ENCODE results near the gene ABCD4. TPM values are rescaled to one million over a fixed set of nuclear protein-coding genes. Genes with fewer than 3 reads are reported as not detected.

The ABCD4 gene
- total RNA-seq, 1 donor from 2014 or later = 151 TPM

DNA sequence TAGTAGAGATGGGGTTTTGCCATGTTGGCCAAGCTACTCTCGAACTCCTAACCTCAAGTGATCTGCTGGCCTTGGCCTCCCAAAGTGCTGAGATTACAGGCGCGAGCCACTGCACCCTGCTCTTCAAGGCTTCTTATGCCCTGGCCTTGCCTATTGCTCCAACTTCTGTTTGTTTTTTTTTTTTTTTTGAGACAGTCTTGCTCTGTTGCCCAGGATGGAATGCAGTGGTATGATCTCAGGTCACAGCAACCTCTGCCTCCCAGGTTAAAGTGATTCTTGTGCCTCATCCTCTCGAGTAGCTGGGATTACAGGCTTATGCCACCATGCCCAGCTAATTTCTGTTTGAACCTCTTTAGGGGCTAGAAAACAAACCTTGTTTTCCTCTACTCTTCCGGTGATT lies 6.0 kb upstream of the ABCD4 start:
- Mint-ChIP-seq H3K9me3 (ENCODE audit: unreplicated experiment) (no peaks in the 10 kb centered on the region), H3K36me3 (ENCODE audit: low read depth, unreplicated experiment) (no peaks in the 10 kb centered on the region), H3K27me3 (ENCODE audit: unreplicated experiment) (no peaks in the 10 kb centered on the region), H3K27ac (ENCODE audit: unreplicated experiment) (no peak overlapping the region), H3K4me3 (ENCODE audit: unreplicated experiment) (no peak overlapping the region), H3K4me1 (ENCODE audit: unreplicated experiment) (peaks cover 4% of the 10 kb centered on the region)
- TF ChIP-seq, protein P1, sequence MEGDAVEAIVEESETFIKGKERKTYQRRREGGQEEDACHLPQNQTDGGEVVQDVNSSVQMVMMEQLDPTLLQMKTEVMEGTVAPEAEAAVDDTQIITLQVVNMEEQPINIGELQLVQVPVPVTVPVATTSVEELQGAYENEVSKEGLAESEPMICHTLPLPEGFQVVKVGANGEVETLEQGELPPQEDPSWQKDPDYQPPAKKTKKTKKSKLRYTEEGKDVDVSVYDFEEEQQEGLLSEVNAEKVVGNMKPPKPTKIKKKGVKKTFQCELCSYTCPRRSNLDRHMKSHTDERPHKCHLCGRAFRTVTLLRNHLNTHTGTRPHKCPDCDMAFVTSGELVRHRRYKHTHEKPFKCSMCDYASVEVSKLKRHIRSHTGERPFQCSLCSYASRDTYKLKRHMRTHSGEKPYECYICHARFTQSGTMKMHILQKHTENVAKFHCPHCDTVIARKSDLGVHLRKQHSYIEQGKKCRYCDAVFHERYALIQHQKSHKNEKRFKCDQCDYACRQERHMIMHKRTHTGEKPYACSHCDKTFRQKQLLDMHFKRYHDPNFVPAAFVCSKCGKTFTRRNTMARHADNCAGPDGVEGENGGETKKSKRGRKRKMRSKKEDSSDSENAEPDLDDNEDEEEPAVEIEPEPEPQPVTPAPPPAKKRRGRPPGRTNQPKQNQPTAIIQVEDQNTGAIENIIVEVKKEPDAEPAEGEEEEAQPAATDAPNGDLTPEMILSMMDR (IDR thresholded peaks at IDR 0.05; ENCODE audit: unreplicated experiment) = no peak
- DNase-seq (ENCODE audit: low spot score) = no peak

DNA sequence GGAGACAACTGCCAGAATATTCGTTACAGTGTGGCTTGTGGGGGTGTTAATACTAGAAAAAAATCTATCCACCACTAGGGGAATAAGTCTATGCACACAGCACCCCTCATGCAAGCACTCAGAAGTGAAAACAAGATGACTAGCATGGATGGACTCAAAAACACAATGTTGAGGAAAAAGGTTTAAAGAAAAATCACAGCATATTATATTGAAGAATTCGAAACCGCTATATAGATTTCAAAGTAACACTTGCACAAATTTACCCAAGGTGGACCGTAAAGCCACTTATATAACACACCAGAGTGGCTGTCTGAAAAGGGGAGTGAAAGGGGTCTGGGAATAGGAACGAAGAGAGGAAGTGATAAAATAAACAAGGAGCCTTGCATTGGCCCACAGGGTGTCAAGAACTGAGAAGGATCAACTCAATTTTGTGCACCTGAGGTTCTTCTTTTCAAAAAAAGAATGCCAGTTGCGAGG lies 544 bp downstream of the ABCD4 start:
- Mint-ChIP-seq H3K4me3 (ENCODE audit: unreplicated experiment) (peak overlapping the region; percentile 98), H3K4me1 (ENCODE audit: unreplicated experiment) (peaks cover 38% of the 10 kb centered on the region), H3K27me3 (ENCODE audit: unreplicated experiment) (peaks cover 11% of the 10 kb centered on the region), H3K27ac (ENCODE audit: unreplicated experiment) (peak overlapping the region; percentile 92), H3K36me3 (ENCODE audit: low read depth, unreplicated experiment) (peaks cover 23% of the 10 kb centered on the region), H3K9me3 (ENCODE audit: unreplicated experiment) (no peaks in the 10 kb centered on the region)
- DNase-seq (ENCODE audit: low spot score) = no peak
- TF ChIP-seq, protein P1 (IDR thresholded peaks at IDR 0.05; ENCODE audit: unreplicated experiment) = peak; percentile 23

DNA sequence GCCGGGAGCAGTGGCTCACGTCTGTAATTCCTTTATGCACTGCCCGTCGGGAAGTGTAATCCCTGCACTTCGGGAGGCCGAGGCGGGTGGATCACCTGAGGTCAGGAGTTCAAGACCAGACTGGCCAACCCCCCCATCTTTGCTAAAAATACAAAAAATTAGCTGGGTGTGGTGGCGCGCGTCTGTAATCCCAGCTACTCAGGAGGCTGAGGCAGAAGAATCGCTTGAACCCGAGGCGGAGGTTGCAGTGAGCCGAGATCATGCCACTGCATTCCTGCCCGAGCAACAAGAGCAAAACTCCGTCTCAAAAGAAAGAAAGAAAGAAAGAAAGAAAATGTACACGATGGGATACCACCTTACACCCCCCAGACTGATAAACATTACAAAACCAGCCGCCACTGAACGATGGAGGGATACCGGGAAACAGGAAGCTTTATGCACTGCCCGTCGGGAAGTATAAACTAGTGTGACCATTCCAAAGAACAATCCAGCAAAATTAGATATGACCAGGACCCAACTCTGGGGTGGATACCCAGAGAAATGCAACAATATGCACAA lies 1.1 kb downstream of the ABCD4 start:
- peak overlapping the region; percentile 92 for H3K27ac Mint-ChIP-seq (ENCODE audit: unreplicated experiment)
- peaks cover 38% of the 10 kb centered on the region for H3K4me1 Mint-ChIP-seq (ENCODE audit: unreplicated experiment)
- peaks cover 11% of the 10 kb centered on the region for H3K27me3 Mint-ChIP-seq (ENCODE audit: unreplicated experiment)
- TF ChIP-seq, protein P1 (IDR thresholded peaks at IDR 0.05; ENCODE audit: unreplicated experiment) = no peak
- peaks cover 25% of the 10 kb centered on the region for H3K36me3 Mint-ChIP-seq (ENCODE audit: low read depth, unreplicated experiment)
- DNase-seq (ENCODE audit: low spot score) = no peak
- no peaks in the 10 kb centered on the region for H3K9me3 Mint-ChIP-seq (ENCODE audit: unreplicated experiment)
- peak overlapping the region; percentile 98 for H3K4me3 Mint-ChIP-seq (ENCODE audit: unreplicated experiment)

DNA sequence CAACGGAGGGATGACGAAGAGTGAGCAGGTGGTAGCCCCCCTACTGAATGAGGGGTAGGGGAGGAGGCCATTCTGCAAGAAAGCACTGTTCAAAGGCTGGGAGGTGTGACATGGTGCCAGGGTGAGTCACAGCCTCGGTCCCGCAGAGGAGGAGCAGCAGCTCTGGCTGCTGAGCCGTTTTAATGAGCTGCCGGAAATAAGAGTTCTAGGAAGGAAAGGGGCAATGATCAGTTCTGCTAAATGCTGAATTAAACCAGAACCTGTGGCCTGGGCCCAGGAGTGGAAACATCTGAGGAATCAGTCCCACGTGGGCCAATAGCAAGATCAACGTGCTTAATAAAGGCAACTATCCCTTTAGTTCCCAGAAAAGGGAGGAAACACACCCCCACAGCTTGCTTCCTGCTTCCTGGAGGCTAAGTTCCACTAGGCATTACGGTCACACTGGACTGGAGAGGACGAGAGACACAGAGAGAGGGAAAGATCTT lies 3.6 kb downstream of the ABCD4 start:
- no peaks in the 10 kb centered on the region for H3K9me3 Mint-ChIP-seq (ENCODE audit: unreplicated experiment)
- H3K27me3 Mint-ChIP-seq (ENCODE audit: unreplicated experiment) = peaks cover 12% of the 10 kb centered on the region
- TF ChIP-seq, protein P1 (IDR thresholded peaks at IDR 0.05; ENCODE audit: unreplicated experiment) = no peak
- peak overlapping the region; percentile 99 for H3K27ac Mint-ChIP-seq (ENCODE audit: unreplicated experiment)
- peaks cover 42% of the 10 kb centered on the region for H3K36me3 Mint-ChIP-seq (ENCODE audit: low read depth, unreplicated experiment)
- peak overlapping the region; percentile 91 for H3K4me3 Mint-ChIP-seq (ENCODE audit: unreplicated experiment)
- DNase-seq (ENCODE audit: low spot score) = peak; percentile 50
- peaks cover 50% of the 10 kb centered on the region for H3K4me1 Mint-ChIP-seq (ENCODE audit: unreplicated experiment)

DNA sequence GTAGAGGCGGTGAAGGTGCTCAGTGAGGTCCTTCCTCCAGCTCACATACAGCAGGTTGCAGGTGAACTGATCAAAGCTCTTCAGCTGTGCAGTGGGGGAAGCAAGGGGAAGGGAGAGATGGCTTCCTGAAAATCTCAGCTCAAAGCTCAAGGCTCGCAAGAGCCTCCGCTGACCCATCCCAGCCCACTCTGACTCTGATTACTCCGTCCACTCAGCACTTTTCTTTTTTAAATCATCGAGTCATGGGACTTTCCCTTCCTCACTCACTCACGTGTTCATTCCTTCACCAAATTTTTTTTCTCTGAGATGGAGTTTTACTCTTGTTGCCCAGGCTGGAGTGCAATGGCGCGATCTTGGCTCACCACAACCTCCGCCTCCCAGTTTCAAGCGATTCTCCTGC lies 4.7 kb downstream of the ABCD4 start:
- Mint-ChIP-seq H3K4me1 (ENCODE audit: unreplicated experiment) (peaks cover 58% of the 10 kb centered on the region), H3K27me3 (ENCODE audit: unreplicated experiment) (peaks cover 13% of the 10 kb centered on the region), H3K9me3 (ENCODE audit: unreplicated experiment) (no peaks in the 10 kb centered on the region), H3K4me3 (ENCODE audit: unreplicated experiment) (peak overlapping the region; percentile 62), H3K36me3 (ENCODE audit: low read depth, unreplicated experiment) (peaks cover 45% of the 10 kb centered on the region), H3K27ac (ENCODE audit: unreplicated experiment) (no peak overlapping the region)
- no peak for DNase-seq (ENCODE audit: low spot score)
- TF ChIP-seq, protein P1 (IDR thresholded peaks at IDR 0.05; ENCODE audit: unreplicated experiment) = no peak

Data from endothelial cell (in vitro differentiated cells).